Muscle of arm (tissue), 12 donors: ENCODE data around the gene NACA2. TPM values are rescaled to one million over a fixed set of nuclear protein-coding genes. Genes with fewer than 3 reads are reported as not detected.
A peak's percentile ranks its signal among the peaks of the same experiment; 100 is the strongest.
"Not testable (repeated sequence)": the region's sequence is repeated elsewhere in the genome, so short reads cannot be mapped to it uniquely, and the experiment has no call there.

ENCODE experiments used
- DNase-seq: peaks from one replicate; pipeline ENCODE4 v3.0.0-alpha.2; 2013
- polyA plus RNA-seq, 12 donors: library from polyadenylated mRNA; unstranded; fragments of 120-200 nt; gene quantifications; one replicate each; pipeline ENCODE4 v1.2.1, GENCODE V29; 2013; ENCODE audit not compliant: insufficient read length in 12 of 12

The NACA2 gene
- polyA plus RNA-seq, 12 donors, result 0.36 to 55.4 (median 1.3) TPM; not detected in 1

DNA sequence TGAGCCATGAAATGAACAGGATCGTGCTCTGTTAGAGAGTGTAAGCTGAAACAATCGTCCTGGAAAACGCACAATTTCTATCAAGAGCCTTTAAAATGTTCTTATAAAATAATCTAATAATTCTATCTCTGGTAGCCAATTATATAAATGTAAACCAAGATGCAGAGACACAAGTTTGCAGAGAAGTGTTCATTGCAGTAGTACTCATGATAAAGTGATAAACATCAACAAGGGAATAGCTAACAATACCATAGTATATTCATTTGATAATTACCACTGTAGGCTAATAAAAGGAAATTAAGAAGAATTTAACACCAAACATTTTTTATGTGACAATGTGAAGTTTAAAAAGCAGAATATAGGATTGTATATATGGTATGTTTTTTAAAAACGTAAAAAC is 12.4 kb downstream of the NACA2 start:
- DNase-seq, result no peak

DNA sequence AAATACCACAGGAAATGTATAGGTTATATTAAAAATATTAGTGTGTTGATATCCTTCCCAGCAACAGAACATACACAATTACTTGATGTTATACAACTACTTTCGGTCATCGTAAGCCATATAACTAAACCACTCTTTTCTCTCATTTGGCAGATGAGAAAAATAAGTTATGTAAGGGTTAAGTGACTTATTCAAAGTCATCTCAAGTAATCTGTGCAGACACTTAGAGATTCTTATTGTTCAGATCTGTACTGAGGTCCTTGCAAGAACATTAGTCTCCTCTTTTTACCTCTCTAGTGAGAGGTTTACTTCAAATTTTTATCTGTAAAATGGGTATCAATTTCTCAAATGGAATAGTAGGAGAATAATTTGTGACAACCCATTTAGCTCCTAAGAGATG is 15.0 kb downstream of the NACA2 start:
- DNase-seq, result no peak

DNA sequence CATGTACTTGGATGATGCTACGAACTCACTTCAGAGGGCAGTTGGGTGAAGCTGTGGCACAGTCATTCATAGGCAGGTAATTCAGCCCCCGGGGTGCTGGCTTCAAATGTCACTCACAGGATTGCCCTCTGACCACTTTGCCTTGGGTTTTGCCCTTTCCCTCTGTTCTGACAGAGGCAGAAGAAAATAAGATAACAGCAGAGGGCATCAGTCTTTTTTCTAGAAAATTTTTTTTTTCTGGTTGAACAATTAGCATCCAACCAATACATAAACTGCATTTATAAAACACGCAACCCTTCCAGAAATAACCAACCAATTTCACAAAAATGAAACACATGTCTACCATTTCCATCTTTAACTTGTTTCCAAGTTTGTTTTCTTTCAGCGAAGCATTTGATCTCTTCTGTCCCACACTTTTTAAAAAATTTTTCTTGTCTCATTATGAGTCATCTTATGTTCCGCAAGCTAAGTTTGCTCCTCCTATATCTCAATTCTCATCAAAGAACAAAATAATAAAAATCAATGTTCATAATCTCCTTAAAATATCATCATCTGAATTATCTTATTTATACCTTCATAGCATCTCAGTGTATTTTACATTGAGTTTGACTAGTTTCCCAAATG is 15.6 kb downstream of the NACA2 start:
- DNase-seq, result no peak

DNA sequence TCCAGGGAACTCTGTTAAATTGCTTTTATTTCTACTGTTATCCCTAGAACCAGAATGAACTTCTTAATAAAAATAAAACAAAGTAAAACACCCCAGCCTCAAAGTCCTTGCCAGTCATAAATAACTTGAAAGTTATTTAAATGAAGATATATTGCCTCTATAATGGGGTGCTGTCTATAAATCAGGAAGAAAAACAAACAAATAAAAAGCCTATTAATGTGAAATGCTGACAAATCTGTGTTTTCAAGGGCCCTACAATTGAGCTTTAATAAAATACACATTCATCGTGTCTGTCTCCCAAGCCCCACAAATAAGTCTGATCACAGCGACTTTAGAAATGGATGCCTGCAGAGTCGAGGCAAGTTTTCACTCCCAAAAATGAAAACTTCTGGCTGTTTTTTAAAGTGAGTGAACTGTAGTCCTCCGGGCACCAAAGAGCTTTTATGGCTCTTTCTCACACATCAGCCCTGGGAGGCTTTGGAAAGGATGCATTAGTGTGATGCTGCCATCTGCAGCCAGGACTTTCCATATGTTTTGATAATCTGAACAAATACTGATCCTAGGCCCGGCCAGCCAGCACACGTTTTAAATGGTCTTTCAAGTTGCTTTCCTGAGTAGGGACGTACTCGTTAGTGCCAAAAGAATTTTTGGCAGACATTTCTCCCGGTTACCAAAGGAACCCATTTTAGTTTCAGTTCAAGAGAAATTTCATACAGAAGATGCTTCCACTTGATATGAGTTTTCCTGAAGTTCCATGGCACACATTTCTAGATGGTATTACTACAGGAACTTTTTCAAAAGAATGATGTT is 16.3 kb downstream of the NACA2 start:
- peak; percentile 63 for DNase-seq

DNA sequence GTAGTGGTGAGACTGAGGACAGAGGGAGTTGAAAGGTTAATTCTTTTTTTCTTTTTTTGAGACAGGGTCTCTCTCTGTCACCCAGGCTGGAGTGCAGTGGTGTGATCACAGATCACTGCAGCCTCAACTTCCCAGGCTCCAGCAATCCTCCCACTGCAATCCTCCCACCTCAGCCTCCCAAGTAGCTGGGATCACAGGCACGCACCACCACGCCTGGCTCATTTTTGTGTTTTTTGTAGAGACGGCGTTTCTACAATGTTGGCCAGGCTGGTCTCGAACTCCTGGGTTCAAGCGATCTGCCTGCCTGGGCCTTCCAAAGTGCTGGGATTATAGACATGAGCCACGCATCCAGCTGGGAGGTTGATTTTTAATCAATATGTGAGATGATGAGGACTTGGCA is 18.5 kb downstream of the NACA2 start:
- DNase-seq, result not testable (repeated sequence)

DNA sequence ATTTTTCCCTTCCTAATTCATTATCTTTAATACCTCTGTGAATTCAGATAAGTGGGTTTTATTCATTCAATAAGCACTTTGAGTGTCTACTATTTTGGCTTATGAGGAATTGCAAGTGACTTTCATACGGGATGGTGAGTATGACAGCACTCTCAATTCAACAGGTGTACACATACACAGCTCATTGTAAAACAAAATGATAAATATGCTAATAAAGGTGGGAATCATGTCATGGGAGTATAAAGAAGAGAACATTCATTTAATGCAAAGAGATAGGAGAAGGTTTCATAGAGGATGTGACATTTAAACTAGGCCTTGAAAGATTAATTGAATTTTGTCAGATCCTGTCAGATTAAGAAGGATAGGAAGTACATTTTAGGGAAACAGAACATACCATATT is 19.4 kb downstream of the NACA2 start:
- DNase-seq, result no peak

DNA sequence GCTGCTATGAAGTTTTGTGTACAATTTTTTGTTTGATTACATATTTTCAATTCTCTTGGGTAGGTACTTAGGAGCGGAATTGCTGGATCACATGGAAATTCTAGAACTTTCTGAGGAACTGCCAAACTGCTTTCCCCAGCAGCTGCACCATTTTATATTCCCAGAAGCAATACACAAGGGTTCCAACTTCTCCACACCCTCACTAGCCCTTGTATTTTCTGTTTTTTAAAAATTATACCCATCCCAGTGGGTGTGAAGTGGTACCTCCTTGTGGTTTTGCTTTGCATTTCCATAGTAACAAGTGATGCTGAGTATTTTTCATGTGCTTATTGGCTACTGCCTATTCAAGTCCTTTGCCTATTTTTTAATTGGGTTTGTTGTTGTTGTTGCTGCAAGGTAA is 20.9 kb downstream of the NACA2 start:
- DNase-seq, result no peak

DNA sequence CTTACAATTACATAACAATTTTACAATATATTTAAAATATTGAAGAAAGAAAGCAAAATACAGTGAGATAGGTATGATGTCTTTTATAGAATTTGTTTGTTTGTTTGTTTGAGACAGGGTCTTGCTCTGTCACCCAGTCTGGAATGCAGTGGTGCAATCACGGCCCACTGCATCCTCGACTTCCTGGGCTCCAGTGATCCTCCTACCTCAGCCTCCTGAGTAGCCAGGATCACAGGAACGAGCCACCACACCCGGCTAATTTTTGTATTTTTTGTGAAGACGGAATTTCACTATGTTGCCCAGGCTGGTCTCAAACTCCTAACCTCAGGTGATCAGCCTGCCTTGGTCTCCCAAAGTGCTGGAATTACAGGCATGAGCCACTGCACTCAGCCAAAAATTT is 21.5 kb downstream of the NACA2 start:
- not testable (repeated sequence) for DNase-seq

DNA sequence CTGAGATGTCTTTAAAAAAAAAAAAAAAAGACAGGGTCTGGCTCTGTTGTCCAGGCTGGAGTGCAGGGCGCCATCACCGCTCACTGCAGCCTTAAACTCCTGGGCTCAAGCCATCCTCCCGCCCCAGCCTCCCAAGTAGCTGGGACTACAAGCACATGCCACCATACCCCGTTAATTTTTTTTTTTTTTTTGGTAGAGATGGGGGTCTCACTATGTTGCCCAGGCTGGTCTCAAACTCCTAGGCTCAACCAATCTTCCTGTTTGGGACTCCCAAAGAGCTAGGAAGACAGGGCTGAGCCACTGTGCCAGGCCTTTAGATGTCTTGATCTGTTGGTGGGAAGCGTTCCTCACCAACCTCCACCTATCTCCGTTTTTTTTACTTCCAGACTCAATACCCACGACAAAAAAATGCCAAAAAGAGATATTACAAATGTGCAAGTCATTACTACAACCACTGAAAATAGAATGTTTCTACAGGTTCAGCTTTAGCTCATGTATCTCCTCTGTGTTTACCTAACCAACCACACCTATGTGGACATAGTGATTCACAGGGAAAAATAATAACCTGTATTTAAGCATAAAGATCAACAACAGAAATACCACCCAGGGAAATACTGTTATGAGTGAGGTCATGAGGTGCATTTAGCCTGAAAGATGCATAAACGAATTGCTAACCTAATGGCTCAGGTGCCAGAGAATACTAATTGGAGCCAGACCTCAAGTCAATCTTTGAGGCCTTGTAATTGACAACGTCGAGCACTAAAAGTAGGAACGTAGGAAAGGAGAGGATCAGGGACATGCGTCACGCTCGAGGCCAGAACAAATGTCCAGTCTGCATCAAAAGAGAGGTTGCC is 22.6 kb downstream of the NACA2 start:
- no peak for DNase-seq

DNA sequence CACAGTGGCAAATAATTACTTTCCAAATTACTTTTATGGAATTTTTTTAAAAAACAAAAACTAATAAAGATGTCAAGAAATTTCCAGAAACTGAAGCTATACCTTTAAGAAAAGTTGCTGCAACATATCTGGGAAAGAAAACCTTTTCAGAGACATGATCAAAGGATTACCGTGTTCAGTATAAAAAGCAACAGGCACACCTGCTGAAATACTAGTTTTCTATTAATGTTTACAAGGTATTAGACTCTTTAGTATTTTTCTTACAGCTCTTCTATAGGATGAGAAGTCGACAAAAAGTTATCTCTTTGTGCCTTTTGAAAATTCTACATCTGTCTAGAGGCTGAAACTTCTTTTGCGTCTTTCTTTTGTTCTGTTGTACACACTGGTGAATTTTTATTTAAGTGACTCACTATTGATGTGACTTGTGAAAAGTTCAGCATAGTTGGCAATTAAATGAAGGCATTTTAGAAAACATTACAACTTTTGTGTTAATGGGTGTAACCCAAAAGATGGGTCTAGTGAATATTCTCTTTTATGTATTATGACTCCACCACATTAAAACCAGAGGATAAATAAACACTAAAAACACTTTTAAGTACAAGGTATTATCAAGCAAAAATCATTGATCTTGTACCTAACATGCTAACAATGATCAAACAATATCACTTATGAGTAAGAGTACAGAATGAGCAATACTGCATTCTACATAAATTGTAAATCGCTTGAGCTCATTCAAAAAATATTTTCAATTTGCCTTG is 23.8 kb downstream of the NACA2 start:
- DNase-seq, result no peak

DNA sequence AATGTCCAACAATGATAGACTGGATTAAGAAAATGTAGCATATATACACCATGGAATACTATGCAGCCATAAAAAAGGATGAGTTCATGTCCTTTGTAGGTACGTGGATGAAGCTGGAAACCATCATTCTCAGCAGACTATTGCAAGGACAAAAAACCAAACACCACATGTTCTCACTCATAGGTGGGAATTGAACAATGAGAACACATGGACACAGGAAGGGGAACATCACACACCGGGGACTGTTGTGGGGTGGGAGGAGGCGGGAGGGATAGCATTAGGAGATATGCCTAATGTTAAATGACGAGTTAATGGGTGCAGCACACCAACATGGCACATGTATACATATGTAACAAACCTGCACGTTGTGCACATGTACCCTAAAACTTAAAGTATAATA is 24.6 kb downstream of the NACA2 start:
- DNase-seq, result not testable (repeated sequence)

DNA sequence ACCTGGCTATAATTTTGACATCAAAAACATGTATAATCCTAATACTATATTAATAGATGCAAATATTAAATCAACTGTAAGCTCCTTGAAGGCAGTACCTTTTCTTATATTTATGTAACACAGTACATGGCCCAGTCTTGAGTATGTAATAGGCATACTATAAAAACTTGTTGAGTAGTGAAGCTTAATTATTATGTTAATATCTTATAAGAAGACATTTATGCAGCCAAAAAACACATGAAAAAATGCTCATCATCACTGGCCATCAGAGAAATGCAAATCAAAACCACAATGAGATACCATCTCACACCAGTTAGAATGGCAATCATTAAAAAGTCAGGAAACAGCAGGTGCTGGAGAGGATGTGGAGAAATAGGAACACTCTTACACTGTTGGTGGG is 25.2 kb downstream of the NACA2 start:
- not testable (repeated sequence) for DNase-seq

DNA sequence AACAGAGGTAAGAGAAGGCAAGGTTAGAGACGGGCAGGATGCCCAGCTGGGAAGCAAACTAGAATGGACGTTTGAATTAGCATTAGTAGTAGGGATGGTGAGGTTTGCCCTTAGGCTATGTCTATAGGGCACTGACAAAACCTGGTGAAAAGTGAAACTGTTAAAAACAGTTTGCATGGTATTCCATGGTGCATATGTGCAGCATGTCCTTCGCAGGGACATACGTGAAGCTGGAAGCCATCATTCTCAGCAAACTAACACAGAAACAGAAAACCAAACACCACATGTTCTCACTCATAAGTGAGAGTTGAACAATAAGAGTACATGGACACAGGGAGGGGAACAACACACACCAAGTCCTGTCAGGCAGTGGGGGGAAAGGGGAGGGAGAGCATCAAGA is 25.8 kb downstream of the NACA2 start:
- DNase-seq, result no peak

DNA sequence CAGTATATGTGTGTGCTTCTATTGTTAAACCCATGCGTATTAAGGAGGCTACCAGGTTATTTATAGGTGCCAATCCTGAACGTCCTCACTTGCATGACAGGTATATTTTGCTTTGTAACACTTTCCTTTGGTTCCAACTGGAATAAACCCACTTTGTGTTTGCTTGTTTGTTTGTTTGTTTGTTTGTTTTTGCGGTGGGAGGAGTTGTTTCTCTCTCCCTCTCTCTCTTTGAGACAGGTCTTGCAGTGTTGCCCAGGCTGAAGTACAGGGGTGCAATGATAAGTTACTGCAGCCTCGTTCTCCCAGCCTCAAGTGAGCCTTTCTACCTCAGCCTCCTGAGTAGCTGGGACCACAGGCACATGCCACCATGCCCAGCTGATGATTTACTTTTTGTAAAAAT is 28.7 kb downstream of the NACA2 start:
- no peak for DNase-seq

DNA sequence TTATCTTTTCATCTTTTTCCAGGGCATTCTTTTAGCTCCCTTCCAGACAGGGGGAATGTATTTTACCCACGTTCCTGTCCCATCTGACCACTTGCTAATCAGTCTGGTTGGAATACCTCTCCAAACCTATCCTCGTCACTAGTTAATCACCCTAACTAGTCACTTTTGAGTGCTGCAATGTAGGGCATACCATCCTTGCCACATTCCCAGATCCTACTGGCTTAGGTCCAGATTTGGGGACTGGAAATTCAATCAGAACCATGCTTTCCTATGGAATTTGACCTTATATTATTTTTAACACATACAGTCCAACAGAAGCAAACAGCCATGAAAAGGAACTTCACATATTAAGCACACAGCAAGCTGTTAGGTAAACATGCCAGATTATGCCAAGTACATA is 29.7 kb downstream of the NACA2 start:
- no peak for DNase-seq

DNA sequence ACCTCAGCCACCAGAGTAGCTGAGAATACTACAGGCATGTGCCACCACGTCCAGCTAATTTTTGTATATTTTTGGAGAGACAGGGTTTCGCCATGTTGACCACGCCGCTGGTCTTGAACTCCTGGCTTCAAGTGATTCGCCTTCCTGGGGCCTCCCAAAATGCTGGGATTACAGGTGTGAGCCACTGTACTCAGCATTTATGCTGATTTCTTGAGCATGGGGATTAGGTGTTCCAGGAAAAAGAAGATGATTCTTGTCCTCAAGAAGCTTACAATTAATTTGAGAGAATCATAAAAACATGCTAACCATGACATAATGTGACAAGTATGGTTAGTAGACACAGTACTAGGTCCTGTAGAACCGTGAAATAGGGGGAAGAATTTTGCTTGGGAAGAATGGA is 30.9 kb downstream of the NACA2 start:
- DNase-seq, result no peak

DNA sequence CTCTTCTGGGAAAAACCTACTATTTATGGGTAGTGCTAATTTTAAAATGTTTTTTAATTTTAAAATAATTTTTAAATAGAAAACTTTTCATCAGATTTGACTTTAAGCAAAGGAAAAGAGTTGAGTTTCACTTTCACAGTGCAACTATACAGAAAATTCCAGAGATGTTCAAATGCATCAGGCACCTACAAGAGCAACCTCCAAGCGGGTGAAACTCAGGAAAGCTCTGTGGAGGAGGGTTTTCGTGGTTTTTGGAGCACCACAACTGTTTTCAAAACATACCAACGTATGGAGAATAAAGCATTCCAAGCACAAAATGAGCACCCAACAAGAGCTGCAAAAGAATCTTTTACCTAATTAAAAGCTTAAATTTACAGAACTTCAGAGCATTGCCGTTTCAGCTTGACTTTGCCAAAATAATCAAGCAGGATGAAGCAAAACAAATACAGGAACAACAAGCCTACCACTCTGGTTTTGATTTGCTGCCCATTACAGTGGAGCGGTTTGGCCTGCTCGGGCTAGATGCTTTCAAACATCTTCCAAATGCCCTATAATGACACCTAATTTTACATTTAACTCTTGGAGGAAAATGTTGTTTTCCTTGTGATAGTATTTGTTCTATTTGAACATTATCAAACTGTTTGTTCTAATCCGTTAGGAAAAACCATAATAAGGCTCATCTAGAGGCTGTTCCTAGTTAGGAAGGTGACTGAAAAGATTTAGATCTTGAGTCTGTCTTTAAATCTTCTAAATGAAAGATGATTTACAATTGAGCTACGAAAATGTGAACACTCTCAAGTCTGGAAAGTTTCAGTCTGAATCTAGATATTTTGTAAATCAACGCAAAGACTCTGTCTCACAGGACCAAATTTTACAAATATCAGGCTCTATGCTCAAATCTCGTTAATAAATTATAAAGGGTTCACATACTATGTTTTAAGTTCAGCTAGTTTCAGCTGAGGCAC is 34.5 kb downstream of the NACA2 start:
- no peak for DNase-seq

DNA sequence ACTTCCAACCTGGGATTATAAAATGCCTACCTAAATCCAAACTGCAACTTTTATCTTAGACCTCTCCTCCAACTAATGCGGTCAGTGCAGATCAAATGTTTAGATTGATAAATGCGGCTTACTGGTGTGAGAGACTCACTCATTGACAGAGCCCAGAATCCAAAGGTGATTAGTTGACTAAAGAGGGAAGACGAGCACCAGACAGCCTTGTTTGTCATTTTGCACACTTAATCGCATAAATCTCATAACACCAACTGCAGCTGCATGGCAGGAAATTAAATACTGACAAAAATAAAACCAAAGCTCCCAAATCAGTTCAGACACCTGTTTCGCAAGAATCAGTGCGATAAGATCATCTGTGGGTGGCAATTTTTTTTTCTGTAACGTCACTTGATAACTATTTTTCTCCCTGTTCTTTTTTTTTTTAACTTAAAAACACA is 35.9 kb downstream of the NACA2 start:
- DNase-seq, result no peak

DNA sequence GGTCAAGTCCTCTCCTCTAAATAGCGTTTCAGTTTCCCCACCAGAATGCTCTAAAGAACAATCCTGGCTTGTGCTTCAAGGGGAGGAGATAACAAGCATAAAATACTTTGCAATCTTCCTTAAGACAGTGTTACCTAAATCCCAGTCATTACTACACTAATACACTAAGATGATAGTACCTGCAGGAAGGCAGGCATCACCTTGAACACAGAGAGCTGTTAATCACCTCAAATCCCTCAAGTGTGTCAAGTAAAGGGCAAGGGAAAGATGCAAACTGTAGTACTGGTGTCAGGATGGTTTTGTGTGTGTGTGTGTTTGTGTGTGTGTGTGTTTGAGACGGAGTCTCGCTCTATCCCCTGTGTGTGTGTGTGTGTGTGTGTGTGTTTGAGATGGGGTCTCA is 36.8 kb downstream of the NACA2 start:
- DNase-seq, result no peak

DNA sequence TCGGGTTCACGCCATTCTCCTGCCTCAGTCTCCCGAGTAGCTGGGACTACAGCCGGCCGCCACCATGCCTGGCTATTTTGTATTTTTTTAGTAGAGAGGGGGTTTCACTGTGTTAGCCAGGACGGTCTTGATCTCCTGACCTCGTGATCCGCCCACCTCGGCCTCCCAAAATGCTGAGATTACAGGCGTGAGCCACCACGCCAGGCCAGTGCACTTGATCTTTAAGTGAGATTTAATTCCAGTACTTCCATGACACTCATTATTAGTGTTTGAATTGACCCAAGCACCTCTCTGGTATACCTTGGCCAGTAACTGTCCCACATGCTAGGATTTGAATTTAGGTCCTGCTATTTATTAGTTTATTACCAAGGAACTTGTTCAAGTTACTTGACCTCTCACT is 38.5 kb downstream of the NACA2 start:
- not testable (repeated sequence) for DNase-seq
